ENCODE measurements around the gene GLT6D1. TPM values are rescaled to one million over a fixed set of nuclear protein-coding genes. Genes with fewer than 3 reads are reported as not detected.

Gene GLT6D1
- total RNA-seq, 1 donor: not detected

GRCh38 chr9:135660407-135660806, 21.1 kb upstream of the GLT6D1 start:
- no peak for TF ChIP-seq CTCF (IDR thresholded peaks at IDR 0.05; ENCODE audit: insufficient read depth, low read depth, low read length)
- DNase-seq (ENCODE audit: low read depth): no peak
- no peak overlapping the region for H3K4me3 ChIP-seq (ENCODE audit: low read depth, low read length)

- TF ChIP-seq CTCF (IDR thresholded peaks at IDR 0.05; ENCODE audit: insufficient read depth, low read depth, low read length): no peak
- H3K4me3 ChIP-seq (ENCODE audit: low read depth, low read length): no peak overlapping the region
- no peak for DNase-seq (ENCODE audit: low read depth)
Observed at GRCh38 chr9:135659252-135659651, 19.9 kb upstream of the GLT6D1 start.

GRCh38 chr9:135657416-135657815, 18.1 kb upstream of the GLT6D1 start:
- H3K4me3 ChIP-seq (ENCODE audit: low read depth, low read length): no peak overlapping the region
- TF ChIP-seq CTCF (IDR thresholded peaks at IDR 0.05; ENCODE audit: insufficient read depth, low read depth, low read length): no peak
- DNase-seq (ENCODE audit: low read depth): no peak

GRCh38 chr9:135655317-135655716, 16.0 kb upstream of the GLT6D1 start:
- no peak for TF ChIP-seq CTCF (IDR thresholded peaks at IDR 0.05; ENCODE audit: insufficient read depth, low read depth, low read length)
- no peak for DNase-seq (ENCODE audit: low read depth)
- no peak overlapping the region for H3K4me3 ChIP-seq (ENCODE audit: low read depth, low read length)

DNA sequence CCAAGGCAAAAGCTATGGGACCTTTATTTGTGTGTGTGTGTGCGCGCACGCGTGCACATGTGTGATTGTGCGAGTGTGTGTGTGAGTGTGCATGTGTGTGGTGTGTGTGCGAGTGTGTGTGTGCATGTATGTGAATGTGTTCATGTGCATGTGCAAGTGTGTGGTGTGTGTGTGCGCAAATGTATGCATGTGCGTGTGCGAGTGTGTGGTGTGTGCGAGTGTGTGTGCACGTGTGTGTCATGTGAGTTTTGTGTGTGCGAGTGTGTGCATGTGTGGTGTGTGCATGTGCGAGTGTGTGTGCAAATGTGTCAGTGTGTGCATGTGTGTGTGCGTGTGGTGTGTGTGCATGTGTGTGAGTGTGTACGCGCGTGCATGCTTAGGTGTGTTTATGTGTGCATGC, 11.1 kb upstream of the GLT6D1 start:
- H3K4me3 ChIP-seq (ENCODE audit: low read depth, low read length): no peak overlapping the region
- no peak for TF ChIP-seq CTCF (IDR thresholded peaks at IDR 0.05; ENCODE audit: insufficient read depth, low read depth, low read length)
- no peak for DNase-seq (ENCODE audit: low read depth)

- no peak overlapping the region for H3K4me3 ChIP-seq (ENCODE audit: low read depth, low read length)
- TF ChIP-seq CTCF (IDR thresholded peaks at IDR 0.05; ENCODE audit: insufficient read depth, low read depth, low read length): no peak
- no peak for DNase-seq (ENCODE audit: low read depth)
Observed at GRCh38 chr9:135649508-135649907, 10.2 kb upstream of the GLT6D1 start.

Data from fibroblast of villous mesenchyme (primary cell).